GM04504 (cell line): ENCODE data around the gene F5.

ENCODE experiments used
- DNase-seq: peaks from one replicate; pipeline ENCODE4 v3.0.0-alpha.2; 2012; ENCODE audit warnings: low read depth

F5 gene

DNA sequence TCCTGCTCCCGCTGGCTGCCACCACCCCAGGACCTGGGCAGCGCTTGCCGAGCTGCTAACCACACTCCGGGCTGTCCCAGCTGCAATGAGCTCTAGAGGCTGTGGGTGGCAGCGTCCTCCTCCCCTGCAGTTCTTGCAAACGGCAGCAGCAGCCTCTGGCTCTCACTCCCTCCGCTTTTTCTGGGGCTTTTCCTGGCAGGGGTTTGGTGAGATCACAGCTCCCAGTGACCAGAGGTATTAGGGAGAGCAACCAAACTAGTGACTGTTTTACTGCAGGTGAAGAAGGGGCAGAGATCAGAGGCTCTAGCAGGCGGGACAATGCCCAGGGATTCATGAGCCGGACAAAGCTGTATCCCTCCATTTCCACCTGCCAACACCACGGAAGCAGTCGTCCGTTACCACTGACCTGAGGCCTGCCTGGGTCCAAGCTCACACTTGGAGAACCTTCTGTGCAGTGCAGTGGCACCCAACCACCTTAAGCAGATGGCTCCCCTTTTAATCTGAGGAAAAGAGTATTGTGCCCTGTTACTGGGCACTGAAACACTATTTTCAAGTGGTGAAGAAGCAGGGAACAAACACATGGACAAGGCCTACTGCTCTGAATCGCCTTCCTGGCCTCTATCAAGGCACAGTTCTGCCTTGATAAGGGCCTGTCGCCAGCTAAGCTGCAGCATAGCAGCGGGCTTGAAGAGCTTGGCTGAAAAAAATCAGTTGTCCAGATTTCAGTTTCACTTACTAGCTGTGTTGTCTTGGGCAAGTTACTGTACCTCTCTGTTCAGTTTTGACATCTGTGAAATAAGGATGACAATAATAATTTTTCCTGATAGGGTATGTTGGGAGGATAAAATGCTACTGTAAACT lies at the start of gene F5:
F5 (minus strand) TSS at position 87 of the 861 bp plus-strand sequence. CDS start 95 bp downstream, outside the sequence.
- DNase-seq, result peak; percentile 10

DNA sequence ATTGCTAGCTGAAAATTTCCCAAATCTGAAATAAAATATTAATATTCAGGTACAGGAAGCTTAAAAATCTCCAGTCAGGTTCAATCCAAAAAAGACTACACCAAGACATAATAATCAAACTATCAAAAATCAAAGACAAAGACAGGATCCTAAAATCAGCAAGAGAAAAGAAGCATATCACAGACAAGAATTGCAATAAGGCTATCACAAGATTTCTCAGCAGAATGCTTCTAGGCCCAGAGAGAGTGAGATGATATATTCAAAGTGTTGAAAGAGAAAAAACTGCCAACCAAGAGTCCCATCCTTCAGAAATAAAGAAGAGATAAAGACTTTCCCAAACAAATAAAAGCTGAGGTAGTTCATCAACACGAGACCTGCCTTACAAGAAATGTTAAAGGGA lies 48.6 kb upstream of the F5 start:
- no peak for DNase-seq

DNA sequence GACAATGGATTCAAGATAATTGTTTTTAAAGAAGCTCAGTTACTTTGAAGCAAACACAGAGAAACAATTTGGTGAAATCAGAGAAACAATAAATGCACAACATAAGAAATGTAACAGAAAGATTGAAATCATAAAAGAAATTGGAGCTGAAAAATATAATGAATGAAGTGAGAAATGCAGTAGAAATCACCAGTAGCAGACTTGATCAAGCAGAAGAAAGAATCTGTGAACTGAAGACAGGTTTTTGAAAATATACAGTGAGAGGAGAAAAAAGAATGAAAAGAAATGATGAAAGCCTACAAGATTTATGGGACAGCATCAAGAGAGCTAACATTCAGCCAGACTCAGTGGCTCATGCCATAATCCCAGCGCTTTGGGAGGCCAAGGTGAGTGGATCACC lies 47.9 kb upstream of the F5 start:
- DNase-seq, result no peak

DNA sequence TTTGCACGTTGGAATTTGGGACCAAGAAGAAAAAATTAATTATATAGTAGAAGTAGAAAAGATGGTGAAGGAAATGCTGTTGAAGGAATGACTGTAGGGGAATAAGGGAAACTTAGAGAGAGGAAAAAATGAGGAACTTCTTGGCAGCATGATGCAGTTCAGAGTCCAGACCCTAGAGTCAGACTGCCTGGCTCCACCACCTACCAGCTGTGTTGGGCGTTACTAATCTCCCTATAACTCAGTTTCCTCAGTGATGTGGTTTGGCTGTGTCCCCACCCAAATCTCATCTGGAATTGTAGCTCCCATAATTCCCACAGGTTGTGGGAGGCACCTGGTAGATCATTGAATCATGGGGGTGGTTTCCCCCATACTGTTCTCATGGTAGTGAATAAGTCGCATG lies 45.0 kb upstream of the F5 start:
- no peak for DNase-seq

DNA sequence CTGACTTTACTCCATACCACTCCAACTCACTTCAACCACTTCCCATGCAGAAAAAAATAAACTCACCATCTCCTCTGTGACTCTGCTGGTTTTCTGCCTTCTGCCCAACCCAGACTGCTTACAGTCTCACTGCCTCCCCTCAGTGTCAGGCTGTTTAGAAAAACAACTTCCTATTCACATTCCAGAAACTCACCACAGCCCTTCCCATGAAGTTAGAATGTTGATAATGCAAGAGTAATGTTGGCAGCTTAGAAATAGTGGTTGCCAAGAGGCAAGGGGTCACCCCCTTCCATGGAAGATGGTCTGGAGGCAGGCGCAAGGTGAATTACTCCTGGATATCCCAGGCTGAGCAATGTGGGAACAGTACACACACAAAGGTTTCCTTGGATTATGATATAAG lies 43.7 kb upstream of the F5 start, which contains the start of gene SELP:
SELP (minus strand) TSS at position 119 of the 400 bp plus-strand sequence; CDS start at position 69, 50 bp downstream.
- no peak for DNase-seq

DNA sequence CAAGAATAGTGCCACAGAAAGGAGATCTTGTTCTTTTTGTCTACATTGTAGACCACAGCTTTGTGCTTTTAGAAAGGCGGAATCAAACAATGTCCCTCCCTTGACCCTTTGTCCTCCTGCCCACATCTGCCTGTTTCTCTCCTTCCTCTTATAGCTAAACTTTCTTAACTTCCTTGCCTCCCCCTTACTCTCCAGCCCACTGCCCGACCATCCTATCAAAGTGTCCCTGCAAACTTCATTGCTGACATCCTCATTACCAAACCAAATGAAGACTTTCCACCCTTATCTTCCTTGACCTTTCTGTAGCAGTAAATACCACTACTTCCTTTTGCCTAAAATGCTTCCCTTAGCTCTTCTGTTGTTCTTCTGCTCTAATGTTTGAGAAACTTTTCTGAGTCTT lies 38.6 kb upstream of the F5 start:
- no peak for DNase-seq

DNA sequence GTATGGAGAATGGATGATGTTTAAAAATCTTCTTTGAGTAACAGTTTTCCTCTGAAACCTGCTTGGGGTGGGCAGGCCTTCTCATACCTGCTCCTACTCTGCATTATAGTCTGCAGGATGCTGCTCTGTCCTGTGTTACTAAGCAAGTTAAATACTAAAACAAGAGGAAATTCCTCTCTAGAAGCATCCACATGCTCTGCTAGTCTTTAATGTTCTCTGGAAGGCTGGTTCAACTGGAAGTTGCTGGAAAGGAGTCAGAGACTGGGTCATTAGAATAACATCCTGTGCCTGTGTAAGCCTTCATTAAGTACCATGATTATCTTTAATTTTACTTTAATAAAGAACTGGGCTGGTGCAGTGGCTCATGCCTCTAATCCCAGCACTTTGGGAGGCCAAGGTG lies 37.8 kb upstream of the F5 start:
- no peak for DNase-seq

DNA sequence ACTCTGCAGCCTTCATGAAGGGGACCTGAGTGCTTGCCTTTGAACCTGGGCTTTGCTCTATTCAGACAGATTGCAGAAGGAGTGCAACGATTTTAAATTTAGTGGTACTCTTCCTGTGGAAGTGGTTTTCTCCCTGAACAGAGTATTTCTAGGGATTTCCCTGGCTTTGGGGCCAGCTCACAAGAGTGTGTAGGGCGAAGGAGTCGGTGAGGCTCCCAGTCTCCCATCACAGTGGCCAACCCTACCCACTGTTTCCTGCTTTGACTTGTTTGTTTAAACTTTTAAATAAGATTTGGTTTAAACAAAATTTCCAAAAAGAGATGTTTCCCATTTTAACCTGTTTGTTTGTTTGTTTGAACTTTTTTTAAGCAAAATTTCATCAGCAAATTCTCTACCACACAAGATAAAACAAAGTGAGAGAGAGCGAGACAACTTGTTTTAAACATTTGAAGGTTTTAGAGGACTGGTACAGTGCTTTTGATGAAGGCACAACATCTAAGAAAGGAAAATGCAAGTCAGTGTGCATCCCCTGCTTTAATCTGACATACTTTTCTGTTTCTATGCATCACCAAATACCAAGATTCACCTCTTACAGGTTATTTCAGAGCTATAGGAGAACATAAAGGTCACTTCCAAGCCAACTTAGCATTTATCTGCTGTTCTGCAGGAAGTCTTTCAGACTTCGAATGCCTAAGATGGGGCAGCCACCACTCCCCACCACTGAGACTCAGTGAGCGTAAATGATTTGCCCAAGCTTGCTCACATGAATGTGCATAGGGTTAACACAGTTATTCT lies 37.0 kb upstream of the F5 start:
- no peak for DNase-seq

DNA sequence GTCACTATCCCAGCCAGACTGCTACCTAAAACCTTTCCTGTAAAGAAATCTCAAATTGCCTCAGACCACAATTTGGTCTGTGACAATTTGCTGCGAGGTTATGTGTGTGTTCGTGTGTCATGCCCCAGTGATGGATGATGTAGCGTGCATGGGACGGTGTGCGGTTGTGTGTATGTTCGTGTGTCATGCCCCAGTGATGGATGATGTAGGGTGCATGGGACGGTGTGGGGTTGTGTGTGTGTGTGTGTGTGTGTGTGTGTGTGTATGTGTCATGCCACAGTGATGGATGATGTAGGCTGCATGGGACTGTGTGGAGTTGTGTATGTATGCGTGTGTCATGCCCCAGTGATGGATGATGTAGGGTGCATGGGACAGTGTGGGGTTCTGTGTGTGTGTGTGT lies 34.3 kb upstream of the F5 start:
- DNase-seq, result no peak

DNA sequence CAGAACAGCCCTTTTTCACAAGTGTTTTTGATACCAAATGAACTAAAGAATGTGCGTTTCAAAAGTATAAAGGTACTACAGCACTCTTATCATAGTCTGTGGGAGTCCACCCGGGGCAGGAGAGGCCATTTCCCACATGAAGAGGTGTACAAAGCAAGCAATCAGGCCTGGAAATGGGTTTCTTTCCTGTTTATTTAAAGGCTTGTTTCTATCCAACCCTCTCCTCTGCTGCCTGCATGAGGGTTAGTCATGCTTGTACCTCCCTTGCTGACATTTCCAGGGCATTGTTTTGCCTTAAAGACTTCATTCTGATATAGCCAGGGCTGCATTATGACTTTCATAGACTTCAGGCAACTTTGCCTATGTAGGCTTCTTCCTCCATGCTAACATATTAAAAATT lies 32.1 kb upstream of the F5 start:
- DNase-seq, result no peak

DNA sequence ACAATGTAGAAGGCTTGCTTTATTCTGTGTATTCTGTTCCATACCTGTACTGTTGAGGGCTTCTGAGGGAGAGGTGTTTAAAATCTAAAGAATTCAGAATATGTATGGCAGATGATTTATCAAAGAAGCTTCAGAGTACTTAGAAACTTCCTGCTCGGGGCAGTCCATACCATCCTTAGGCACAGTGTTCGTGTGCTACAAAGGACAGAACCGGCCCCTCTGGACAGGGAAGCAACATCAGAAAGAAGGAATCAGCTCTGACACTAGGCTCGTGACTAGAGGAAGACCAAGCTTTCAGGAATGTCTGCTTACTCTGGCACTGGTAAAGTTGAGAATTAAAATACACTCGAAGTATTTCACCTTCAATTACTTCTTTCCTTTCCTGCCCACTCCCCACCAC lies 29.5 kb upstream of the F5 start:
- DNase-seq, result no peak

DNA sequence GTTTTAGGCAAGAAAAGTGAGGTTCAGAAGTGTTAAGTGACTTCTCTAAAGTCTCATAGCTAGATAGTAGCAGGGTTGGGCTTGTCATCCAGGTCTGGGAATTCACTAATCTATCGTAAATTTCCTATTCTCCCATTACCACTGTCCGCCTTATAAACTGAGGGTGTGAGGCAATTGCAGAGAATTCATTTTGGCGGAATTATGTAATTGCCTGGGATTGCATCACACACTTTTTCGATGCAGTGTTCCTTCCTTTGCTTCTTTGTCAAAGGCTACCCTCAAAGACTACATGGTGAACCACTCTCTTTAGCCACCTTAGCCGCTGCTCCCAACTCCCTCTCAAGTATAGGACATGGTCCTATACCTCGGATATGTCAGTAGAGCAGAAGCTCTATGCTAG lies 24.6 kb upstream of the F5 start:
- no peak for DNase-seq

DNA sequence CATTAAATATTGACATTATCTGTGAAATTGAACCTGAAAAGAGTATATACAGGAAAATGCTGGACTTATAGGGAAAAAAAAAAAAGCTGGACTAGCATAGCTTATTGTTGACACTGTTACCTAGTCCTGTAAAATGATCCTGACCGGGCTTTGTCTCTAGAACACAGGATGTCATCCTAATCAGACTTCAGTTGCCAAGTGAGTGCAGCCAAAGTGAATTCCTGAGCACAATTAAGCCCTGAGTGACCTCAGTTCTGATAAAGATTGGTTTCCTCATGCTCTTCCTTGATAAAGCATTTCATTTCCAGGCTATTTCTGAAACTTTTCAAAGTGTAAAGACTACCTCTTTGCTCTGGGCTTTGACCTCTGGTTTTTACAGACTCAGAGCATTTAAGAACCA lies 23.8 kb upstream of the F5 start:
- DNase-seq, result no peak

DNA sequence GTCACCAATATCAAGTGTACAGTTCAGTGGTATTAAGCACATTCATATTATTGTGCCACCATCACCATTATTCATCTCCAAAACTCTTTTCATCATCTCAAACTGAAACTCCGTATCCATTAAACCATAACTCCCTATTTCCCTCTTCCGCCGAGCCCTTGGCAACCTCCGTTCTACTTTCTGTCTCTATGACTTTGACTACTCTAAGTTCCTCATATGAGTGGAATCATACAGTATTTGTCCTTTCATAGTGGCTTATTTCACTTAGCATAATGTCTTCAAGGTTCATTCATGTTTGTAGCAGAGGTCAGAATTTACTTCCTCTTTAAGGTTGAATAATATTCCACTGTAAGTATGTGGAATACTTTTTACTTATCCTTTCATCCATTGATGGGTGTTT lies 21.9 kb upstream of the F5 start:
- DNase-seq, result no peak

DNA sequence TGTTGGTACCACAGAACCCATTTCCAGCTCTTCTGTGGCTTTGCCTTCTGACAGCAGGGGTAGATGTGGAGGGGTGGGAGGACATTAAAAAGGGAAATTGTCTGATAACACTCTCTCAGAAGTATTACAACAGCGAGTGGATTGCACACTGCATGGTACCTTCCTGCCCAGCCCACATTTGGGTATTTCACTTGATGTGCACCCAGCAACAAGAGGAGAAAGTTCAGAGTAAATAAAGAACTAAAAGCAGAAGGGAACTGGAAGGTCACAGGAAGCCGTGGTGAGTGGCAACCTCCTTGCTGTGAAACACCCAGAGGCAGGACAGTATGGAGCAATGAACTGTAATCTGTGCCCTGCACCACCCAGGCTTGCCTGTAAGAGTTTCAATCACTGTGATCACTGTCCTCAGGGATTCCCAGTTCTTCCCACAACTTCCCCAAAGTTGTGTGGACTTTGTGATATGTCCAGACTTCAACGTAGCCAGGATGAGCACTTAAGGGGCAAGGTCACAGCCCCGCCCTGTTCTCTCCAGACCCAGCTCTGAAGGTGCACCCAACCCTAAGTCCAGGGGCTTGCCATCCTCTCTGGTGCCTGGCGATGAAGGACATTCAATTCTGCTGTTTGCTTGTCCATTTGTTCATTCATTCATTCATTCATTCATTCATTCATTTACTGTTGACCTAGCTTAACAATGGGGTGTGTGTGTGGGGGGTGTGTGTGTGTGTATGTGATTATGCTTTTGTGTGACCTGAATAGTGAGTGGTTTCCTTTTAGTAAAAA lies 18.7 kb upstream of the F5 start:
- DNase-seq, result no peak

DNA sequence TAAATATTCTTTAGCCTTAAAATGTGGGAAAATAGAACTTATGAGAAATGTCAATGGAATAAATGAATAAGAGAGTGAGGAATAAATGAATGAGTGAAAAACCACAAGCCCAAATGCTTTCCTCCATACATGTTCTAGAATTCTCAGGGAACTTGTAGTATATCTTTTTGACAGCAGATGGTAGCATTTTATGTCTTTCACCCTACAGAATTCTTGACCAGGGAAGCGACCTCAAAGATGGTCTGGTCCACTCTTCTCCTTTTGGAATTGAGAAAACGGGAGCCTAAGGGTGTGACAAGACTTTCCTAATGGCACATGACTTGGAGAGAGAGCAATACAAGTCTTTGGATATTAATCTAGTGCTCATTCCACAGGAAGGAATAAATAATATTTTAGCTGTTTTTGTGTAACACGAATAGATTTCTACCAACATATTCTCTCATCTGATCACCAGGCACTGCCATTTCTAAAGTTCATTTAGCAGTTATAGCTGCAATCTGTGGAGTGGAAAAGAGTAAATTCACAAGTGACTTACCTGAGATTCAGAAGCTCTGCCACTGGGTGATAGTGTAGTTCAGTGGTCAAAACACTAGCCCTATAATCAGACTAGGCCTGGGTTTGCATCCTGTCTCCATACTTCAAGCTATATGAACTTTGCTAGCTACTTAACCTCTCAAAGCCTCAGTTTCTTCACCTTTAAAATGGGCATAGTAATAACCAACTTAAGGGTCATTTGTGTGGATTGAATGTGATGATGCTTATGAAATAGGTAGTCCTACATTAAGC lies 15.0 kb upstream of the F5 start:
- no peak for DNase-seq

DNA sequence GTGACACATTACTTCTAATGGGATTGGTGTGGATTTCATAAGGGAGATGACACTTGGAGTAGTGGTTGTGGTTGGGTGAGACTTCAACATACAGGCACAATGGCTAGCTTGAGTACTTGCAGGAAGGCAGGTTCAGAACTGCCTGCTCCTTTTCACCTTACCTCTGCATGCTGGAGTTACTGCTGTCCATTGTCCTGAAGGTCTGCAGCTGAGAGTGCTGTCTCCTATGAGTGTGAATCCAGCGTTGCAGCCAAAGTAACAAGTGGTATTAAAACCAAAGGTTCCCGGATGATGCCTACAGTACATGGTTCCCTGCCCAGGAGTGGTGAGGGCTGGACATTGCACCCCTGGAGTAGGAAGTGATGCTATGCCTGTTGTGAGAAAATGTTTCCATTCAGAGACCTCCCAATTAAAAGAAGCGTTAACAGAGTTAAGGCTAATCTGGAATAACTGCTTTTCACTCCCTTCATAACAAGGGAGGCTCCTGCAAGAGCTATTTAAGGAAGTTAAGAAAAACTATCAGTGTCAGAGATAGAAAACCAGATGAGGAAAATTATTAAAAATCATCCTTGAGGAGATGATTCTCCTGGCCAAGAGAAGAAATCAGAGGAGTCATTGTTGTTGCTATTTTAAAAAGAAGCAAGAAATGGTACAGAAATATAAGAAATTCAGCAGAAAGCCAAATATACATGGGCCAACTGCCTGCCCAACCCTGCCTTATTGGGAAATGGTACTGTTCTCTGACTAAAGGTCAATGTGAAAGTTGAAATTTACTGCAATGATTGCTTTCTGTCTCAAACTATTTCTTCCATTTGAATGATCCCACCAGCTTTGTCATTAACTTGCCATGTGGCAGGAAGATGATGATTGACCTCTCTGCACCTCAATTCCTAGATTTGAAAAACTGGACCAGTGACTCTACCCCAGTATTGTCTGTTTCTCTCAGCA lies 9.8 kb upstream of the F5 start:
- no peak for DNase-seq

DNA sequence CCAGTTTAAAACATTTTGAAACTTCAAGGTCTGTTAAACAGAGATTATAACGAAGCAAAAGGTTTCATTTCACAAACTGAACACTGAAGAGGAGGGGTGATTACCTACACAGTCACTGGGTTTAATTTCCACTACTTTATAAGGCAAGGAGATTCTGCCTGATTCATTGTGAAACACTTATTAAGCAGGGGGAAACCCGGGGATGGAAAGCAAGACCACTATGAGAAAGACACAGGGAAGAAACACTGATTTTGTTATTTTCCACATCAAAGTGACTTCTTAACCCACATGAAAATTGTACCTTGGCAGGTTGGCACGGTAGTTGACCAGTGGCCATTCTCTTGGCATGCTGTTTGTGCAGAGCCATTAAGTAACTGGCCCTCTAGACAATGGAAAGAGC lies 8.1 kb upstream of the F5 start:
- no peak for DNase-seq

DNA sequence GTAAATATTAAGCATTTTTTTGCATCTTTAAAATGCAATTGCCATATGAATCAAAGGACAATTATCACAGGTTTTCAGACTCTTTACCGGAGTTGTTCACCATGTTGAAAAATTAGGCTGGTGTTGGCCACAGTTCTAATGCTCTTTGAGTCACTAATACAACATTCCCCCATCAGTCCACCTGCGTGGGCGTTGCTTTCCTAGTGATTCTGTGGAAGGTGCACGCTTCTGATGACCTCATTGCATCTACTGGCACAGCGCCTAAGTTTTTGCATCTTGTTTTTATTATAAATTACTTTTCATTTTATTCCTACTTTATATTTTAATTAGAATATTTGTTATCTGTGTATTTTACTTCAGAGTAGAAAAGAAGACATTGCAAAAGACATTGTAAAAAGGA lies 4.7 kb upstream of the F5 start:
- no peak for DNase-seq

DNA sequence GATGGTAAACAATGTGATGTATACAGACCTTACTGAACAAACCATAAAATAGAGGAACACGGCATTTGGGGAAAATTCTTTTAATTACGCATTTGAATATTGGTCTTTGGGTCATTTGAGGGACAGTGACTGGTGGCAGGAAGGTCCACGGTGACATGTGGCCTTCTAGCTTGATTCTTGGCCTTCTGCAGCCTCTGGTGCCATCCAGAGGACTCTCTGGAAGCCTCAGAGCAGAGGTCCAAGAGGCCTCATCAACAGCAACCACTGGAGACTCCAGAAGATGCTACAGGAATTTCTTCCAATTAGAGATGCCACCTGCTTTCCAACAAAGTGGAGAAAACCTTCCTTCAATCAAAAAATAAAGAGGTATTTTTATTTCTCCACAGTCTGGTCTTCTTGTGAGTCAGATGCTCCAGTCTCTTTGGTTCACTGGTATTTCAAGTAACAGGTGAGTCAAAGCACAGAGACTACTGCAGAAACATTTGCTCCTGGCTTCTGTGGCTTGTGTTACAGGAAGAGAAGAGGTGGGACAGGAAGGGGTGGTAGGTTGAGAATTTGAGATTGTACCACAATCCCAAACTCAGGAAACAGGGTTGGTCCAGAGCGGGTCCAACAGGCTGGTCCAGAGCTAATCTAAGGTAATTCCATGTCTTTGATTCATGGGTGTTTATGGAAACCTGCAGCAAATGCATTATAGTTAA lies 2.7 kb upstream of the F5 start:
- no peak for DNase-seq
